SU-DHL-6 (cell line): Measurements from ENCODE around the gene PCDHA9.
"Not testable (repeated sequence)": the region's sequence is repeated elsewhere in the genome, so short reads cannot be mapped to it uniquely, and the experiment has no call there.

ENCODE experiments used
- H2AFZ ChIP-seq: fragments of 200-600 bp; sonication (generic); 2 replicates; pipeline ENCODE4 v1.6.1; 2014; ENCODE audit warnings: low read depth, mild to moderate bottlenecking, moderate library complexity, mixed read lengths, antibody characterized with exemption, low read length; ENCODE audit not compliant: severe bottlenecking
- H3F3A ChIP-seq: fragments of 200-600 bp; shearing (Covaris generic); 2 replicates; pipeline ENCODE4 v1.6.0; 2016; ENCODE audit warnings: antibody characterized with exemption, mild to moderate bottlenecking; ENCODE audit not compliant: insufficient read depth
- H3K27ac ChIP-seq: fragments of 200-600 bp; sonication (generic); 2 replicates; pipeline ENCODE4 v1.5.1; 2016; ENCODE audit warnings: low read depth, mild to moderate bottlenecking, low read length, moderate library complexity, mixed read lengths
- H3K27me3 ChIP-seq: fragments of 200-600 bp; sonication (generic), shearing (Covaris generic); 2 replicates; pipeline ENCODE4 v1.6.0; 2014; ENCODE audit warnings: mild to moderate bottlenecking, low read length
- H3K36me3 ChIP-seq: fragments of 200-600 bp; sonication (generic); 2 replicates; pipeline ENCODE4 v1.6.1; 2014; ENCODE audit warnings: mild to moderate bottlenecking, low read length, mixed read lengths
- H3K4me2 ChIP-seq: fragments of 300-600, 200-600 bp; shearing (Covaris generic), sonication (generic); 2 replicates; pipeline ENCODE4 v1.6.0; 2014; ENCODE audit warnings: low read length, low read depth, mild to moderate bottlenecking; ENCODE audit not compliant: poor library complexity, severe bottlenecking
- H3K4me3 ChIP-seq: fragments of 200-600 bp; sonication (generic); 2 replicates; pipeline ENCODE4 v1.5.1; 2014; ENCODE audit warnings: antibody characterized with exemption, low read length, mild to moderate bottlenecking, mixed read lengths; ENCODE audit not compliant: insufficient read depth, poor library complexity, severe bottlenecking
- H3K79me2 ChIP-seq: fragments of 200-600 bp; sonication (generic); 2 replicates; pipeline ENCODE4 v1.6.1; 2014; ENCODE audit warnings: mild to moderate bottlenecking, low read length, moderate library complexity; ENCODE audit not compliant: insufficient read depth
- H3K9ac ChIP-seq: fragments of 200-600 bp; sonication (generic); 2 replicates; pipeline ENCODE4 v1.7.0; 2014; ENCODE audit warnings: mild to moderate bottlenecking, low read length
- H3K9me2 ChIP-seq: fragments of 200-600 bp; sonication (generic); replicated peaks from 2 replicates; pipeline ENCODE4 v1.6.1; 2014; ENCODE audit warnings: low read length; ENCODE audit not compliant: insufficient read depth
- H3K9me3 ChIP-seq: fragments of 200-600 bp; sonication (generic); 2 replicates; pipeline ENCODE4 v1.6.1; 2014; ENCODE audit warnings: low read length, mixed read lengths; ENCODE audit not compliant: insufficient read depth
- H4K20me1 ChIP-seq: fragments of 200-600 bp; sonication (generic); 2 replicates; pipeline ENCODE4 v1.6.1; 2014; ENCODE audit warnings: low read depth, mild to moderate bottlenecking, antibody characterized with exemption, low read length, moderate library complexity, mixed read lengths
- CTCF ChIP-seq: fragments of 200-600 bp; sonication (generic); IDR thresholded peaks from one replicate; pipeline ENCODE4 v1.5.1; 2017; ENCODE audit warnings: antibody characterized with exemption, mild to moderate bottlenecking, low read length, moderate library complexity; ENCODE audit not compliant: insufficient read depth, poor library complexity, severe bottlenecking
- EZH2phosphoT487 ChIP-seq: fragments of 200-600 bp; sonication (generic), shearing (Covaris generic); conservative IDR thresholded peaks from 2 replicates; pipeline ENCODE4 v1.6.1; 2018; ENCODE audit warnings: mild to moderate bottlenecking, antibody characterized with exemption, low read length, moderate library complexity, mixed read lengths

The PCDHA9 gene

DNA sequence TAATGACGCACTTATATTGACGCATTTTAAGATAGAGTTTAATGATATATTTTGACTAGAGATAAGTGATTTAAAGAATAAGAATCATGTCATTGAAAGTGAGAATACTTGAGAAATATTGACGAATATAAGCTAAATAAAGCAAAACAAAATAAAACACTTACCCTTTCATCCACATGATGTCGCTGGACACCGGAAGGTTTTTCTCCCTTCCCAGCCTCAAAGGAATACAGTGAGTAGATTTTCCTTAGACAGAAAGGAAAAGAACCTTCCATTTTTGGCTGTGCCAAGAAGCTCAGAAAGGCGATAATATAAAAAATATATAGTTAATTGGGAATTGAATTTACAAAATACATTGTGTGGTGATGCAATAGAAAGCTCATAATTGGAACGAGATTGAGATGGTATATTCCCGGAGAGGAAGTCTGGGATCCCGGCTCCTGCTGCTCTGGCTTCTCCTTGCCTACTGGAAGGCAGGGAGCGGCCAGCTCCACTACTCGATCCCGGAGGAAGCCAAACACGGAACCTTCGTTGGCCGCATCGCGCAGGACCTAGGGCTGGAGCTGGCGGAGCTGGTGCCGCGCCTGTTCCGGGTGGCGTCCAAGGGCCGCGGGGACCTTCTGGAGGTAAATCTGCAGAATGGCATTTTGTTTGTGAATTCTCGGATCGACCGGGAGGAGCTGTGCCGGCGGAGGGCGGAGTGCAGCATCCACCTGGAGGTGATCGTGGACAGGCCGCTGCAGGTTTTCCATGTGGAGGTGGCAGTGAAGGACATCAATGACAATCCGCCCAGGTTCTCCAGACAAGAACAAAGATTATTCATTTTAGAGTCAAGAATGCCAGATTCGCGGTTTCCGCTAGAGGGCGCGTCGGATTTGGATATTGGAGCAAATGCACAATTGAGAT lies 26.6 kb upstream of the PCDHA9 start, which contains the start of gene PCDHA5:
TSS of gene PCDHA5 (plus strand) at position 239 of the 906 bp plus-strand sequence.
- Histone ChIP-seq H3K4me3 (no peak within 1 kb of the TSS), H3K27ac (no peak within 1 kb of the TSS)
- TF ChIP-seq CTCF (no peak), EZH2phosphoT487 (no peak)

GRCh38 chr5:140822281-140822629 lies 25.9 kb upstream of the PCDHA9 start:
- no peaks in the 10 kb centered on the region for H3K27me3 ChIP-seq
- H3K9ac ChIP-seq: no peak overlapping the region
- H3K4me2 ChIP-seq: no peak overlapping the region
- H2AFZ ChIP-seq: no peak overlapping the region
- H3K4me3 ChIP-seq: no peak overlapping the region
- H4K20me1 ChIP-seq: no peaks in the 10 kb centered on the region
- no peaks in the 10 kb centered on the region for H3K9me2 ChIP-seq
- no peak overlapping the region for H3K27ac ChIP-seq
- TF ChIP-seq CTCF: no peak
- TF ChIP-seq EZH2phosphoT487: no peak
- H3K79me2 ChIP-seq: no peaks in the 10 kb centered on the region
- no peaks in the 10 kb centered on the region for H3K36me3 ChIP-seq
- no peaks in the 10 kb centered on the region for H3K9me3 ChIP-seq
- no peaks in the 10 kb centered on the region for H3F3A ChIP-seq

More for the DNA sequence above, 26.6 kb upstream of the PCDHA9 start, which contains the start of gene PCDHA5:
- Histone ChIP-seq H3K79me2 (no peaks in the 10 kb centered on the region), H2AFZ (no peak within 1 kb of the TSS), H3K9me3 (no peaks in the 10 kb centered on the region), H3F3A (no peaks in the 10 kb centered on the region), H4K20me1 (no peaks in the 10 kb centered on the region), H3K27me3 (no peaks in the 10 kb centered on the region), H3K9ac (no peak within 1 kb of the TSS), H3K36me3 (no peaks in the 10 kb centered on the region), H3K9me2 (no peaks in the 10 kb centered on the region), H3K4me2 (no peak within 1 kb of the TSS)

DNA sequence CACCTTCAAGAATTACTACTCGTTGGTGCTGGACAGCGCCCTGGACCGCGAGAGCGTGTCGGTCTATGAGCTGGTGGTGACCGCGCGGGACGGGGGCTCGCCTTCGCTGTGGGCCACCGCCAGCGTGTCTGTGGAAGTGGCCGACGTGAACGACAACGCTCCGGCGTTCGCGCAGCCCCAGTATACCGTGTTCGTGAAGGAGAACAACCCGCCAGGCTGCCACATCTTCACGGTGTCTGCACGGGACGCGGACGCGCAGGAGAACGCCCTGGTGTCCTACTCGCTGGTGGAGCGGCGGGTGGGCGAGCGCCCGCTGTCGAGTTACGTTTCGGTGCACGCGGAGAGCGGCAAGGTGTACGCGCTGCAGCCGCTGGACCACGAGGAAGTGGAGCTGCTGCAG lies 25.2 kb upstream of the PCDHA9 start:
- H4K20me1 ChIP-seq, H3K9ac ChIP-seq, H3K27me3 ChIP-seq, H3K4me3 ChIP-seq, H3F3A ChIP-seq, H3K9me3 ChIP-seq, H2AFZ ChIP-seq, H3K9me2 ChIP-seq, H3K27ac ChIP-seq, H3K4me2 ChIP-seq, H3K79me2 ChIP-seq, H3K36me3 ChIP-seq: not testable (repeated sequence)

DNA sequence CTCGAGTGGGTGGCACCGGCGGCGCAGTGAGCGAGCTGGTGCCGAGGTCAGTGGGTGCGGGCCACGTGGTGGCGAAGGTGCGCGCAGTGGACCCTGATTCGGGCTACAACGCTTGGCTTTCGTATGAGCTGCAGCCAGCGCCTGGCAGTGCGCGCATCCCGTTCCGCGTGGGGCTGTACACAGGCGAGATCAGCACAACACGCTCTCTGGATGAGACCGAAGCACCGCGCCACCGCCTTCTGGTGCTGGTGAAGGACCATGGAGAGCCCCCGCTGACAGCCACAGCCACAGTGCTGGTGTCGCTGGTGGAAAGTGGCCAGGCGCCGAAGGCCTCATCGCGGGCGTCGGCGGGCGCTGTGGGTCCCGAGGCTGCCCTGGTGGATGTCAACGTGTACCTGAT lies 24.7 kb upstream of the PCDHA9 start:
- no peaks in the 10 kb centered on the region for H4K20me1 ChIP-seq
- no peak overlapping the region for H3K27ac ChIP-seq
- no peak overlapping the region for H3K4me3 ChIP-seq
- no peak overlapping the region for H3K9ac ChIP-seq
- H2AFZ ChIP-seq: no peak overlapping the region
- H3F3A ChIP-seq: no peaks in the 10 kb centered on the region
- no peaks in the 10 kb centered on the region for H3K79me2 ChIP-seq
- no peaks in the 10 kb centered on the region for H3K27me3 ChIP-seq
- TF ChIP-seq EZH2phosphoT487 (no peak), CTCF (no peak)
- H3K4me2 ChIP-seq: no peak overlapping the region
- no peaks in the 10 kb centered on the region for H3K9me2 ChIP-seq
- no peaks in the 10 kb centered on the region for H3K36me3 ChIP-seq
- no peaks in the 10 kb centered on the region for H3K9me3 ChIP-seq
